ENCODE data around the gene ZNF778. TPM values are rescaled to one million over a fixed set of nuclear protein-coding genes. Genes with fewer than 3 reads are reported as not detected.
"Not testable (repeated sequence)": the region's sequence is repeated elsewhere in the genome, so short reads cannot be mapped to it uniquely, and the experiment has no call there.

The ZNF778 gene
- total and polyA plus RNA-seq, 2 of the 13 experiments (the other 11 are each of a cell fraction or from before 2014, with no cell fraction given): 3.8 to 7.2 TPM

DNA sequence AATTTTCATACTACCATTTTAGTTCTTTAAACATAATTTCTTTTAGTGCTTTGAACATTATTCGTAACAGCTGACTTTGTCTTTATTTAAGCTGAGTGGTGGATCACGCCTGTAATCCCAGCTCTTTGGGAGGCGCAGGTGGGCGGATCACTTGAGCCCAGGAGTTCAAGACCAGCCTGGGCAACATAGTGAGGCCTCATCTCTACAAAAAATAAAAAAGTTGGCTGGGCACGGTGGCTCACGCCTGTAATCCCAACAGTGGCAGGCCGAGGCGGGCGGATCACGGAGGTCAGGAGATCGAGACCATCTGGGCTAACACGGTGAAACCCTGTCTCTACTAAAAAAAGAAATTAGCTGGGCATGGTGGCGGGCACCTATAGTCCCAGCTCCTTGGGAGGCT is 42.4 kb downstream of the ZNF778 start:
- H4K20me1 ChIP-seq (ENCODE audit: insufficient read depth, low read length); H3K9me3 ChIP-seq (ENCODE audit: low read length); H3K27me3 ChIP-seq (ENCODE audit: control insufficient read depth in 1 of 2, insufficient read depth in 2 of 2, low read length in 2 of 2); H3K4me3 ChIP-seq (replicated peaks in 1 of 3; ENCODE audit: insufficient read depth in 1 of 3, low read depth in 2 of 3, low read length in 3 of 3); DNase-seq (ENCODE audit: low spot score); CTCF ChIA-PET (ENCODE audit: low intra/inter-chr PET ratio, low total read pairs); H3K27ac ChIP-seq (ENCODE audit: extremely low read length, insufficient read depth, low read length); H3K36me3 ChIP-seq (replicated peaks in 1 of 2; ENCODE audit: control insufficient read depth in 1 of 2, insufficient read depth in 2 of 2, low read length in 2 of 2); intact Hi-C loops (cut with micrococcal nuclease; ENCODE audit: unreplicated experiment); H3K9ac ChIP-seq (ENCODE audit: insufficient read depth, low read depth, low read length); ATAC-seq; BruUV-seq (replicated peaks); FAIRE-seq; H3K4me2 ChIP-seq (ENCODE audit: low read depth, low read length); H2AFZ ChIP-seq (ENCODE audit: low read length): not testable (repeated sequence)
- peaks cover 30% of the 10 kb centered on the region for H3K4me1 ChIP-seq (ENCODE audit: insufficient read depth, low read length)
- peaks cover 10% of the 10 kb centered on the region for H3K79me2 ChIP-seq (ENCODE audit: insufficient read depth, low read length)
- WGBS (ENCODE audit: low lambda C conversion rate): 97% methylated on average over 13 of the region's 13 CpGs
- POLR2A ChIA-PET: interaction anchor here (4.2 kb wide), 1 partner anchor 14 kb away, joined by 78 read pairs; no protein-coding TSS in a partner anchor
- in situ Hi-C loops (cut with HindIII; ENCODE audit: extremely low pct_ligation_motif_present, low pct_unique_long_range_greater_than_20kb): loop anchor here (10.0 kb wide), 1 partner anchor 65 kb away; no protein-coding TSS in a partner anchor

DNA sequence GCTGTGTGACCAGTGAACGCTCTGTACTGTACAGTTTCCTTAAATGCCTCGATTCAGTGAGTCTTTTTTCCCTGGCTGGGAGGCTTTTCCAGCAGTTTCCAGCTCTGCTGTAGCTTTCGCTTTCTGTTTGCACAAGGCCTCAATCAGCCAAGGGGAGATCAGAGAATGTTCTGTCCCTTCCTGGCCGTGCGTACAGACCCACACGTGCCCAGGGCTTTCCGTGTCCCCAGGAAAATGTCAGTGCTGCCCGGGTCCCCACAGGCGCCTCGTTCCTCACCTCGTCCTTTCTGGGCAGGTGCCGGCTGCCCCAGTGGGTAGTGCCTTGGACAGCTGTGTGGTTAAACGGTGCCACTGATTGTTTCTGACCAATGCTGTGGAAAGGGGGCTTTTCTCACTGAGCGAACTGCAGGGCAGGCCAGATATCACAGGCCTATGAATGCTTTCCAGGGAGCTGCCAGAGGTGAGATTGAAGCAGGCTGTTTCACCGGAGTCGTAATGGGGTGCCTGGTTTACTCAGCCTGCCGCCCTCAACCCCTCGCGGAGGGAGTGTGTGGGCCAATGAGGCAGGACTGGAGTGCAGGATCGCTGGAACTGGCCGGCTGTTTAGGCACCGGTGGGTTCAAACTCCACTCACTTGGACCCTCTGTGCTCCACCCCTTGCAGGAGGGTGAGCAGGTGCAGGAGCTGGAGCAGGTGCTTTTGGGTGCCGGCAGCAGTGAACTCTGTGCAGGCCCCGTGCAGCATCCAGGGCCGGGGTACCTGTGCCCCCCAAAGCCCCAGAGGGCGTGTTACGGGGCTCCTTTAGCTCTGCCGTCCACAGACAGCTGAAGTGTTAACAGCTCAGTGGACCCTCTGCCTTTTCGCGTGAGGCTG is 44.4 kb downstream of the ZNF778 start:
- DNase-seq (ENCODE audit: low spot score) (peak; percentile 62), ATAC-seq (peak; percentile 78), FAIRE-seq (peak; percentile 92)
- H3K4me1 ChIP-seq (ENCODE audit: insufficient read depth, low read length): peaks cover 30% of the 10 kb centered on the region
- peaks cover 10% of the 10 kb centered on the region for H3K79me2 ChIP-seq (ENCODE audit: insufficient read depth, low read length)
- in situ Hi-C loops (cut with HindIII; ENCODE audit: extremely low pct_ligation_motif_present, low pct_unique_long_range_greater_than_20kb) (loop anchor here (10.0 kb wide), 1 partner anchor 63 kb away; no protein-coding TSS in a partner anchor), intact Hi-C loops (cut with micrococcal nuclease; ENCODE audit: unreplicated experiment) (no loop called here)
- H4K20me1 ChIP-seq (ENCODE audit: insufficient read depth, low read length): no peaks in the 10 kb centered on the region
- WGBS (ENCODE audit: low lambda C conversion rate): 7% methylated on average over 25 of the region's 30 CpGs
- TSS peak; percentile 57 for BruUV-seq (replicated peaks)
- peak overlapping the region; percentile 75 for H3K27ac ChIP-seq (ENCODE audit: extremely low read length, insufficient read depth, low read length)
- H3K9ac ChIP-seq (ENCODE audit: insufficient read depth, low read depth, low read length): peak overlapping the region; percentile 78
- no peaks in the 10 kb centered on the region for H3K9me3 ChIP-seq (ENCODE audit: low read length)
- peaks cover 4 to 7% of the 10 kb centered on the region in 2 experiments; a peak in 3 of 5 replicates for H3K36me3 ChIP-seq (replicated peaks in 1 of 2; ENCODE audit: control insufficient read depth in 1 of 2, insufficient read depth in 2 of 2, low read length in 2 of 2)
- peak overlapping the region; percentile 81 for H2AFZ ChIP-seq (ENCODE audit: low read length)
- CTCF ChIA-PET (ENCODE audit: low intra/inter-chr PET ratio, low total read pairs): no interaction called here
- H3K27me3 ChIP-seq (ENCODE audit: control insufficient read depth in 1 of 2, insufficient read depth in 2 of 2, low read length in 2 of 2): no peaks in the 10 kb centered on the region
- H3K4me3 ChIP-seq (replicated peaks in 1 of 3; ENCODE audit: insufficient read depth in 1 of 3, low read depth in 2 of 3, low read length in 3 of 3): peak overlapping the region; percentile 65 to 77 (median 66)
- peak overlapping the region; percentile 89 for H3K4me2 ChIP-seq (ENCODE audit: low read depth, low read length)
- POLR2A ChIA-PET: interaction anchor here (0.8 to 4.2 kb wide), 7 partner anchors 9 to 44 kb away, joined by 3 to 78 read pairs (median 6); partner anchors contain the start of gene ZNF778
- peak; percentile 21; the same call in 1 of the 2 replicates for TF ChIP-seq ELF3 (CRISPR knock-in tag; IDR thresholded peaks at IDR 0.05)
- TF ChIP-seq BRD4 (CRISPR knock-in tag; IDR thresholded peaks at IDR 0.05): no peak
- TF ChIP-seq, protein P1, sequence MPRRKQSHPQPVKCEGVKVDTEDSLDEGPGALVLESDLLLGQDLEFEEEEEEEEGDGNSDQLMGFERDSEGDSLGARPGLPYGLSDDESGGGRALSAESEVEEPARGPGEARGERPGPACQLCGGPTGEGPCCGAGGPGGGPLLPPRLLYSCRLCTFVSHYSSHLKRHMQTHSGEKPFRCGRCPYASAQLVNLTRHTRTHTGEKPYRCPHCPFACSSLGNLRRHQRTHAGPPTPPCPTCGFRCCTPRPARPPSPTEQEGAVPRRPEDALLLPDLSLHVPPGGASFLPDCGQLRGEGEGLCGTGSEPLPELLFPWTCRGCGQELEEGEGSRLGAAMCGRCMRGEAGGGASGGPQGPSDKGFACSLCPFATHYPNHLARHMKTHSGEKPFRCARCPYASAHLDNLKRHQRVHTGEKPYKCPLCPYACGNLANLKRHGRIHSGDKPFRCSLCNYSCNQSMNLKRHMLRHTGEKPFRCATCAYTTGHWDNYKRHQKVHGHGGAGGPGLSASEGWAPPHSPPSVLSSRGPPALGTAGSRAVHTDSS (CRISPR knock-in tag; conservative IDR thresholded peaks at IDR 0.05): no peak
- TF ChIP-seq RELA (CRISPR knock-in tag; IDR thresholded peaks at IDR 0.05): no peak
- peak; percentile 44; the same call in 1 of the 2 replicates for TF ChIP-seq ZNF205 (CRISPR knock-in tag; IDR thresholded peaks at IDR 0.05)
- TF ChIP-seq HOXD1 (CRISPR knock-in tag; IDR thresholded peaks at IDR 0.05): no peak
- no peak for TF ChIP-seq ZNF33A (CRISPR knock-in tag; IDR thresholded peaks at IDR 0.05; ENCODE audit: borderline replicate concordance)
- no peak for TF ChIP-seq NR2F1 (CRISPR knock-in tag; IDR thresholded peaks at IDR 0.05)
- TF ChIP-seq, protein P2, sequence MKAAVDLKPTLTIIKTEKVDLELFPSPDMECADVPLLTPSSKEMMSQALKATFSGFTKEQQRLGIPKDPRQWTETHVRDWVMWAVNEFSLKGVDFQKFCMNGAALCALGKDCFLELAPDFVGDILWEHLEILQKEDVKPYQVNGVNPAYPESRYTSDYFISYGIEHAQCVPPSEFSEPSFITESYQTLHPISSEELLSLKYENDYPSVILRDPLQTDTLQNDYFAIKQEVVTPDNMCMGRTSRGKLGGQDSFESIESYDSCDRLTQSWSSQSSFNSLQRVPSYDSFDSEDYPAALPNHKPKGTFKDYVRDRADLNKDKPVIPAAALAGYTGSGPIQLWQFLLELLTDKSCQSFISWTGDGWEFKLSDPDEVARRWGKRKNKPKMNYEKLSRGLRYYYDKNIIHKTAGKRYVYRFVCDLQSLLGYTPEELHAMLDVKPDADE (CRISPR knock-in tag; IDR thresholded peaks at IDR 0.05): no peak
- TF ChIP-seq SMAD3 (CRISPR knock-in tag; IDR thresholded peaks at IDR 0.05): peak; percentile 30; the same call in 1 of the 2 replicates
- TF ChIP-seq ATF7-NPFF (CRISPR knock-in tag; IDR thresholded peaks at IDR 0.05; ENCODE audit: low read depth): no peak
- TF ChIP-seq ZNF496 (CRISPR knock-in tag; IDR thresholded peaks at IDR 0.05; ENCODE audit: insufficient replicate concordance): no peak
- no peak for TF ChIP-seq ZNF567 (CRISPR knock-in tag; IDR thresholded peaks at IDR 0.05; ENCODE audit: borderline replicate concordance)
- no peak for TF ChIP-seq ZFP36 (IDR thresholded peaks at IDR 0.05; ENCODE audit: borderline replicate concordance, low read depth, low read length, partially characterized antibody)

All from HepG2 (cell line).